ENCODE measurements around the gene SSC5D. TPM values are rescaled to one million over a fixed set of nuclear protein-coding genes. Genes with fewer than 3 reads are reported as not detected.

SSC5D gene
- total RNA-seq, 1 experiment from 2014 or later: 1.5 TPM

DNA sequence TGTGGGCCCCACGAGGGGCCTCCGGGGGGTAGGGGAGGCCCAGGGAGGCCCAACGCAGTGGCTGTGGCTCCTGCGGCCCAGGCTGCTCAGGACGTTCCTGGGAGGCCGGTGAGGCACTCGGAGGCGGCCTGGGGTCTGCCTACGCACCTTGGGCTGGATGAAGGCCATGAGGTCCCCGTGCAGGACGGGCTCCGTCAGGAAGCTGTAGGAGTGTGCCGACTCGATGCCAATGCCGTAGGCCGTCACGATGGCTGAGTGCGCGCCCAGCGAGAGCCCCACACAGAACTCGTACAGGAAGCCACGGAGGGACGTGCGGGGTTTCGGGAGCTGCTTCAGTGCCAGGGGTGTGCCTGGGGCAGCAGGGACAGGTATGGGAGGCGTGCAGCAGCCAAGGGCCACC is 42.8 kb downstream of the SSC5D start:
- DNase-seq (ENCODE audit: low read depth, low spot score): no peak
- no peak overlapping the region for H3K9ac ChIP-seq (ENCODE audit: low read length)
- H3K4me2 ChIP-seq (ENCODE audit: low read length): no peak overlapping the region
- no peaks in the 10 kb centered on the region for H3K79me2 ChIP-seq (ENCODE audit: insufficient read depth, low read length)
- RAD21 ChIA-PET (ENCODE audit: low non-redundant PET in 1 of 2, low total read pairs in 2 of 2, uncharacterized antibody in 2 of 2, unreplicated experiment in 2 of 2): no interaction called here
- no peaks in the 10 kb centered on the region for H4K20me1 ChIP-seq (ENCODE audit: insufficient read depth)
- BruUV-seq (replicated peaks): no TSS peak
- TF ChIP-seq ZBTB33 (IDR thresholded peaks at IDR 0.05; ENCODE audit: extremely low read depth, insufficient replicate concordance, low read length): no peak
- TF ChIP-seq ZFX (IDR thresholded peaks at IDR 0.05): no peak
- TF ChIP-seq POLR2AphosphoS5 (IDR thresholded peaks at IDR 0.05; ENCODE audit: low read depth, low read length): no peak
- no peak for TF ChIP-seq EZH2phosphoT487 (IDR thresholded peaks at IDR 0.05; ENCODE audit: borderline replicate concordance)
- no peak for TF ChIP-seq ELF1 (IDR thresholded peaks at IDR 0.05; ENCODE audit: borderline replicate concordance, low read depth)
- no peak for TF ChIP-seq SP1 (IDR thresholded peaks at IDR 0.05; ENCODE audit: low read depth)
- TF ChIP-seq SRF (IDR thresholded peaks at IDR 0.05; ENCODE audit: low read depth): no peak
- TF ChIP-seq CBX3 (IDR thresholded peaks at IDR 0.05; ENCODE audit: low read depth): no peak
- TF ChIP-seq ZNF274 (IDR thresholded peaks at IDR 0.05; ENCODE audit: low read depth, low read length): no peak
- no peak for TF ChIP-seq FOSL1 (IDR thresholded peaks at IDR 0.05; ENCODE audit: low read depth)
- TF ChIP-seq CTCF (IDR thresholded peaks at IDR 0.05 in 2 of 3, conservative IDR thresholded peaks at IDR 0.05 in 1 of 3; ENCODE audit: borderline replicate concordance in 1 of 3, insufficient read depth in 1 of 3, low read depth in 2 of 3, low read length in 2 of 3): no peak
- TF ChIP-seq, protein P1, sequence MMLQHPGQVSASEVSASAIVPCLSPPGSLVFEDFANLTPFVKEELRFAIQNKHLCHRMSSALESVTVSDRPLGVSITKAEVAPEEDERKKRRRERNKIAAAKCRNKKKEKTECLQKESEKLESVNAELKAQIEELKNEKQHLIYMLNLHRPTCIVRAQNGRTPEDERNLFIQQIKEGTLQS (IDR thresholded peaks at IDR 0.05): no peak
- no peak for TF ChIP-seq CEBPB (IDR thresholded peaks at IDR 0.05; ENCODE audit: low read depth)
- TF ChIP-seq MAX (IDR thresholded peaks at IDR 0.05): no peak
- no peak for TF ChIP-seq EZH2 (IDR thresholded peaks at IDR 0.05)
- TF ChIP-seq YY1 (IDR thresholded peaks at IDR 0.05; ENCODE audit: extremely low read depth, insufficient replicate concordance, low read depth, low read length): no peak
- TF ChIP-seq, protein P2, sequence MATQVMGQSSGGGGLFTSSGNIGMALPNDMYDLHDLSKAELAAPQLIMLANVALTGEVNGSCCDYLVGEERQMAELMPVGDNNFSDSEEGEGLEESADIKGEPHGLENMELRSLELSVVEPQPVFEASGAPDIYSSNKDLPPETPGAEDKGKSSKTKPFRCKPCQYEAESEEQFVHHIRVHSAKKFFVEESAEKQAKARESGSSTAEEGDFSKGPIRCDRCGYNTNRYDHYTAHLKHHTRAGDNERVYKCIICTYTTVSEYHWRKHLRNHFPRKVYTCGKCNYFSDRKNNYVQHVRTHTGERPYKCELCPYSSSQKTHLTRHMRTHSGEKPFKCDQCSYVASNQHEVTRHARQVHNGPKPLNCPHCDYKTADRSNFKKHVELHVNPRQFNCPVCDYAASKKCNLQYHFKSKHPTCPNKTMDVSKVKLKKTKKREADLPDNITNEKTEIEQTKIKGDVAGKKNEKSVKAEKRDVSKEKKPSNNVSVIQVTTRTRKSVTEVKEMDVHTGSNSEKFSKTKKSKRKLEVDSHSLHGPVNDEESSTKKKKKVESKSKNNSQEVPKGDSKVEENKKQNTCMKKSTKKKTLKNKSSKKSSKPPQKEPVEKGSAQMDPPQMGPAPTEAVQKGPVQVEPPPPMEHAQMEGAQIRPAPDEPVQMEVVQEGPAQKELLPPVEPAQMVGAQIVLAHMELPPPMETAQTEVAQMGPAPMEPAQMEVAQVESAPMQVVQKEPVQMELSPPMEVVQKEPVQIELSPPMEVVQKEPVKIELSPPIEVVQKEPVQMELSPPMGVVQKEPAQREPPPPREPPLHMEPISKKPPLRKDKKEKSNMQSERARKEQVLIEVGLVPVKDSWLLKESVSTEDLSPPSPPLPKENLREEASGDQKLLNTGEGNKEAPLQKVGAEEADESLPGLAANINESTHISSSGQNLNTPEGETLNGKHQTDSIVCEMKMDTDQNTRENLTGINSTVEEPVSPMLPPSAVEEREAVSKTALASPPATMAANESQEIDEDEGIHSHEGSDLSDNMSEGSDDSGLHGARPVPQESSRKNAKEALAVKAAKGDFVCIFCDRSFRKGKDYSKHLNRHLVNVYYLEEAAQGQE (IDR thresholded peaks at IDR 0.05; ENCODE audit: low read depth): no peak
- TF ChIP-seq POLR2A (IDR thresholded peaks at IDR 0.05; ENCODE audit: borderline replicate concordance, extremely low read depth, insufficient read depth, insufficient read length): no peak
- TF ChIP-seq SIN3A (IDR thresholded peaks at IDR 0.05; ENCODE audit: low read depth): no peak
- H3K9me3 ChIP-seq (ENCODE audit: control insufficient read depth in 1 of 2, insufficient read depth in 1 of 2, low read depth in 1 of 2, low read length in 2 of 2): peaks cover 0 to 4% of the 10 kb centered on the region in 2 experiments; a peak in 1 of 4 replicates
- CTCF ChIA-PET: no interaction called here
- no peak overlapping the region for H3K4me3 ChIP-seq (replicated peaks in 1 of 2; ENCODE audit: low read depth in 1 of 2, low read length in 2 of 2)
- no peaks in the 10 kb centered on the region for H3K9me2 ChIP-seq (ENCODE audit: insufficient read depth)
- H3K36me3 ChIP-seq (ENCODE audit: control insufficient read depth in 1 of 2, insufficient read depth in 2 of 2, low read length in 2 of 2): no peaks in the 10 kb centered on the region
- H3K27me3 ChIP-seq (ENCODE audit: insufficient read depth, low read length): no peaks in the 10 kb centered on the region
- no peak overlapping the region for H2AFZ ChIP-seq (ENCODE audit: low read depth, low read length, poor library complexity, severe bottlenecking)
- ATAC-seq: no peak
- intact Hi-C loops (cut with micrococcal nuclease): no loop called here
- POLR2A ChIA-PET: no interaction called here
- H3K27ac ChIP-seq (ENCODE audit: low read depth, low read length): no peak overlapping the region
- peaks cover 0 to 4% of the 10 kb centered on the region in 2 experiments; a peak in 1 of 4 replicates for H3K4me1 ChIP-seq (ENCODE audit: control insufficient read depth in 1 of 2, insufficient read depth in 2 of 2, low read length in 2 of 2)
